Activated CD4-positive, CD25-positive, alpha-beta regulatory T cell treated with anti-CD3 and anti-CD28 coated beads, Interleukin-2, amount 50 U/mL, for 72 hours (primary cell): ENCODE data around the gene MSANTD1.

Experiments used
- DNase-seq: peaks from one replicate; pipeline ENCODE4 v3.0.0; 2021

The MSANTD1 gene

GRCh38 chr4:3267576-3268394 is 18.8 kb downstream of the MSANTD1 start:
- no peak for DNase-seq

- DNase-seq = no peak
Measured at GRCh38 chr4:3268395-3269104, 19.6 kb downstream of the MSANTD1 start.

DNA sequence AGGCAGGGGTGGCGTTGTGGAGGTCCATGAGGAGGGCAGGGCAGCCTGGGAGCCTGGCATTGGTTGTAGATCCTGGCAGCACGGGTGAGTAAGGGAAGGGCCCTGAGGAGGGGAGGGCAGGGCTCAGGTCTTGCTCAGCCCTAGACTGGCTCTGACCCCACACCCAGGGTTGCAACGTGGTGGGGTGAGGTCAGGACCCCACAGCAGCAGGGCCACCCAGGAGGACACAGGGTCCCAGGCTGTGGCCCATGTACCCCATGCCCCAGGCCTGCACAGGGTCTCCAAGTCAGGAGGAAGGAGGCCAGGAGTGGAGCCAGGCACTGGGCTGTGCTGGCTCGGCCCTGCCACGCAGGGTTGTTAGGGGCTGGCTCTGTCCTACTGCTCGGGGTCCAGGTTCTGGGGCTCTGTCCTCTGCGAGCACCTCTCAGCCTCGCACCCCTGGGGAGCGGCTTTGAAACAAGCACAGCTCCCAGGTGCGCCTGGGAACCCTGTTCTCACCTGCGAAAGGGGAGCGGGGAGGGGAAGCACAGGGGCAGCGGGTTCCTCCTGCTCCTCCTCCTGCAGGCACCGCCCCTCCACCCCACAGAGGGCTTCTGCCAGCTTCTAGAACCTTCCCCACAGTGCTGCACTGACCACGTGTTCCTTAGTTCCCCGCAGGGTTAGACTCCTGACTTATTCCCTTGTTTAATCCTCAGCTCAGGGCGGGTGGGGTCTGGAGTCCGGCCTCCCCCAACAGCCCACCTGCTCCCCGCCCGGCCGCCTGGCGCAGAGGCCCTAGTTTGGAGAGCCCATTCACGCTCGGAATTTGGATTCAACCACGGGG is 20.4 kb downstream of the MSANTD1 start:
- no peak for DNase-seq

DNA sequence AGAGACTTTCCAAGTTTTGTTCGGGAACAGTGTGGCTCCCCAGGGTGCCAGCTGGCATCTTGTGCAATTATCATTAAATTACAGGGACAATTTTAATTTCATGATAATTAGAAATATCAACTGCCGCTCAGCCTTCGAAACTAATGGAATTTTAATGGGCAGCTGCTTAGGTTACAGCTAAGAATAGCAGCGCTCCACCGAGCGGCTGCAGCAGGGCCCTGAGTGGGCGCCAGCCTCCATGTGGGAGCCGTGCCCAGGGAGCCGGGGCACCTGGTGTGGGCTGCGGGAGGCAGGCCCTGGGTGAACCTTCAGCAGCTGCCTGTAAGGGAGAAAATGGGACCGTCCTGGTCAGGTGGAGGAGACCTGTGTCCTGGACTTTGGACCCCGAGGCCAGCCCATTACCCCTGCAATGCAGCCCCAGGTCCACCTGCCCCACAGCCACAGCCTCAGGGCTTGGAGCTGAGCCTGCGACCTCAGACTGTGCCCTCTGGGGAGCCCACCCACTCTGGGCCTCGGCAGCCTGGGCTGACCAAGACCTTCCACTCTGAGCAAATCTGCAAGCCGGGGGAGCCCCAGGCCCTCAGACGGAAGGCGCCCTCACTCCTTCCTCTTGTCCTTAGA is 21.1 kb downstream of the MSANTD1 start:
- no peak for DNase-seq

- DNase-seq = no peak
Measured at GRCh38 chr4:3271131-3271530, 22.2 kb downstream of the MSANTD1 start.

GRCh38 chr4:3276986-3277385 is 28.0 kb downstream of the MSANTD1 start:
- no peak for DNase-seq

GRCh38 chr4:3280466-3280865 is 31.5 kb downstream of the MSANTD1 start:
- DNase-seq = no peak

DNA sequence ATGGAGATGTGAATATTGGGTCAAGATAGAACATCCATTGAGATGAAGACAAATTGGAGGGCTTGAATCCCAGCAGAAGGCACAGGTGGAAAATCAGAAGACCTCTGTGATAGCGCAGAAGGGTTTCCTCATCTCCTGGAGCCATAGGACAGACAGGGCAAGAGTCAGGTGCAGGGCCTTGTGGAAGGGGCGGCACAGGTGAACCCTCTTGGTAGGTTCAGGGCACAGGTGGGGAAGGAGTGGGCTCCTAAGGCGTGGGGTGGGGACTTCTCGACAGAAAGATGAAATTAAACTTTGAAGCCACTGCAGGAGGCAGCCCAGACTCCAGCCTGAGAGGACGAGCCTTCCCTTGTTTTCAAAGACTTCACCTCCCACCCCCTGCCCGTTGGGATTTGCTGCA is 34.5 kb downstream of the MSANTD1 start:
- DNase-seq = no peak

GRCh38 chr4:3283916-3284315 is 35.0 kb downstream of the MSANTD1 start:
- DNase-seq = no peak

DNA sequence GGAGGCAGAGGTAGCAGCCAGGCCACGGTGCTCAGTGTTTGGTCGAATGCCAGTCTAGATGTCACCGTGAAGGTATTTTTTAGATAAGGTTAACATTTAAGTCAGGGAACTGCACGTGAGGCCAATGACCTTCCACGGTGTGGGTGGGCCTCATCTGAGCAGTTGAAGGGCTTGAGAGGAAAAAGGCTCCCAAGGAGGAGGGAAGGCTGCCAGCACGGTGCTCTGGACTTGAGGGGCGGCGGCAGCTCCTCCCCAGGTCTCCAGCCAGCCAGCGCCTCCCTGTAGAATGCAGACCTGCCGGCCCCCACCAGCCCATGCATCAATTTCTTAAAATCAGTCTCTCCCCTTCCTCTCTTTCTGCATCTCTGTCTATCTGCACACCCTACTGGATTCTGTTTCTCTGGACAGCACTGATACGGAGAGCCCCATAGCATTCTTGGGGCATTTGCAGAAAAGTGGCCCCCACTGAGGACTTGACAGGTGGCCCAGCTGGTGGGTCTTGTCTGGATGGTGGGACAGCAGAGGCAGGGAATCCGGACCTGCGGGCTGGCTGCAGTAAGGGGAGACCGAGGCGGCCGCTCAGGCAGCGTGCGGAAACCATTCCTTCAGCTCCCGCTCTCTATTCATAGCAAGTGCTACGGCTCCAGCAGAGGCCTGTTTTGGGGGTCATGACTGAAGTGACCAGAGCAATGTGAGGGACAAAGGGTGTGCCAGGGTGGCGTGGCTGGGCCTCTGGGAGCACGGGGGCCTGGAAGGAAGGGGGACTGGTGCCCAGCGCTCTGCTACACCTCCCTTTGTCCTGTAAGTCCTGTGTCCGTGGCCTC is 36.0 kb downstream of the MSANTD1 start:
- DNase-seq = no peak

DNA sequence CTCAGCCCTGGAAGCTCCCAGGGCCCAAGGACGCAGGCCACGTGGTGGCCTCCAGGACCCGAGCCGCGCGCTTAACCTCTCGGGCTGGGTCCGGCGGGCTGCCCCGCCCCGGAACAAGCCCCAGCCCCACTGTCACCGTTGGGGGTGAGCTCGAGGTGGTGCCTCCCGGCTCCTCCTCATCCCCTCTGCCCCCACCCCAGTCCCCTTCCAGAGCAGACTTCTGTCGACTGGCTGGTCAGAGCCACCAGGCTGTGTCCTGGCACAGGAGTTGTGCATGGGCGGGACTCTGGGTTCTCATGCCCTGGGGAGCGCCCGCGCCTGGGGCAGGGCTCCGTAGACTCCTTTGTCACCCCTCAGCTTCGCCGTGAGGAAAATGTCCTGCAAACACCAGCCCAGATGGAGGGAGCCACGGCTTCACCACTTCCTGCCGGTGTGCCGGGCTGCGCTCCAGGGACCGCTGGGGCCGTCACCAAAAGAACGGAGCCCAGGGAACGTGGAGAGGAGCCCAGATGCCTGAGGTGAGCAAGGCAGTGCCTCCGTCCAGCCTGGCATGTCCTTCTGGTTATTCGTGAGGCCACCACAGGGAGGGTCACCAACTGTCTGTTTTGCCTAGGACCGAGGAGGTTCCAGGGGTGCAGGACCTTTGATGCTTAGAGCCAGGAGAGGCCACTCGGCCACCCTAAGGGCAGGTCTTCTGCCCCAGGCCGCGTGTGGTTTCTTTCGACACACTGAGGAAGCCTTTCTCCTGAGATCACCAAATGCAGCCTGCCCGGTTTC is 36.8 kb downstream of the MSANTD1 start:
- DNase-seq = no peak

DNA sequence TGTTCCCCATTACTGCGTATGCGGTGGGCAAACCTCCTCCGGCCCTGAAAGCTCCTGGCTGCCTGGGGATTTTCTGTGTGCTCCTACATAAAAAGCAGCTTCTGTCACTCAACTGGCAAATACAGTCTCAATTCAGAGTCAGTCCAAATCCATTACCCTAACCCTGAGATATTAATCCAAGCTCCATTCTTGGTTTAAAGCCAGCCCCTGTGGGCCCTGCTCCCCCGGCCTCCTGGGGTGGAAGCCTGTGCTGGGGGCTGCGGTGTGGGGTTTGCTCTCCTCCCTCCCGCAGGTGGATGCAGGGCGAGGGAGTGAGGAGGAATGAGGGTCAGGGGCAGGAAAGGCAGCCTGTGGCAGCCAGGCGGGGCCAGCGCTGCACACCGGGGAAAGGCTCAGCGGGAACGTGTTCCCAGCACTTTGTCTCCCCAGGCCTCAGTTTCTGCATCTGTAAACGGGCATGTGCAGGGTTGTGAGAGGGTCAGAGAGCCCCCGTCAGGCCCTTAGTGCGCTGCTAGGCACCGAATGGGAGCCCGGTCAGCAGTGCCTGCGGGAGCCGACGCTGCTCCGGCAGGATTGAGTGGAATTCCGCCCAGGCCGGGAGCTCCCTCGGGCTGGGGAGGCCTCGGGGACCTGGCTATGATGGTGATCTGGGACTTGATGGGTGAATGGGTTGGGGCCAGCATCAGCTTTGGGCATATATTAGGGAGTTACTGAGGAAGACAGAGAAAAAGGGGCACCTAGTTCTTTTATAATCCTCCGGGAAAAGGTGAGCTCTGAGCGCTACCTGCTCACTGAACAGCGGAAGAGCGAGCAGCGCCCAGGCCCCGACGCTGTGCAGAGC is 37.6 kb downstream of the MSANTD1 start:
- DNase-seq = no peak

GRCh38 chr4:3287271-3287971 is 38.5 kb downstream of the MSANTD1 start:
- no peak for DNase-seq

DNA sequence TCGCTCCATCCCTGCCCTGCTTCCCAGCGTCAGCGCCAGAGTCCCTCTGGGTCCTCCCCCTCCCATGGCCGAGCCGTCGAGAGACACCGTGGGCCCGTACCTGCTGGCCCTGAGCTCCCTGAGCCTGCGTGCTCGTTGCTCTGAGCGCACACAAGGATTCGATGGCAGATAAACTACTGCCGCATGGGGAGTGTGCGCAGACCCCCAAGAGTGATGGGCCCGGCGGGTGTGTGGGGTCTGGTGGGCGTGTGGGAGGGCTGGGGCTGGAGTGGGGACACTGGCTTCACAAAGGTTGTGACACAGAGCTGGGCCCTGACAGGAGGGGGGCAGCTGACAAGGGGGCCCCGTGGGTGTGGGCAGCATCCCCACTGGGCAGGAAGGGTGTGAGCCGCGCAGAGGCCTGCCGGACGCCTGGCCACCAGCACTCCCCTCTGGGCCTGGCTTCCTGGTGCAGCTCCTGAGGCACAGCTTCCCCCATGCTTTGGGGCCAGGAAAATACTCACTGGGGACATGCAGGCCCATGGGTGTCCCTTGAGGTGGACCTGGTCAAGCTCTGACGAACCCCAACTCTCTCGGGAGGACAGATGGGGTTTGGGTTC is 39.1 kb downstream of the MSANTD1 start:
- DNase-seq = no peak

DNA sequence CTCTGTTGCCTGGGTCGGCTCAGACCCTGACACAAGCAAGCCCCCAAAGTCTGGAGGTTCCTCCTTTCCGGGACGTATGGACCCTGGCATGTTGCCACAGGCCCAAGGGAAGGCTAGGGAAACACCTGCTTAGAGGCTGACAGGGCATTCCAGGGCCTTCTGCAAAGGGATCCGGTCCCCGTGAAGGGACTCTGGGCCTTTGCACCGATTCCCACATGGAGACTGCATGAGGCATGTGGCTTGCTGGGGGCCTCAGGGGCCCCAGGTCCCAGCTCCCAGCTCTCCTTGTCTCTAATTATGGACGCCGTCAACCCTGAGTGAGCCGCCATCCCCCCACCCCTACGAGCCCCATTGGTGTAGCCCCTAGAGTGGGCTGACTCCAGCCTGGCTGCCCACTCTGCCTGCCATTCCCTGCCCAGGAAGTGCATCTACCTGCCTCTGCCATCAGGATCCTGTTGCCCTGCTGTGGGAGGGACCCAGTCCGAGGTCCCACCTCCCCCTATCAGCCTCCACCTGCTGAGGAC is 39.7 kb downstream of the MSANTD1 start:
- no peak for DNase-seq

DNA sequence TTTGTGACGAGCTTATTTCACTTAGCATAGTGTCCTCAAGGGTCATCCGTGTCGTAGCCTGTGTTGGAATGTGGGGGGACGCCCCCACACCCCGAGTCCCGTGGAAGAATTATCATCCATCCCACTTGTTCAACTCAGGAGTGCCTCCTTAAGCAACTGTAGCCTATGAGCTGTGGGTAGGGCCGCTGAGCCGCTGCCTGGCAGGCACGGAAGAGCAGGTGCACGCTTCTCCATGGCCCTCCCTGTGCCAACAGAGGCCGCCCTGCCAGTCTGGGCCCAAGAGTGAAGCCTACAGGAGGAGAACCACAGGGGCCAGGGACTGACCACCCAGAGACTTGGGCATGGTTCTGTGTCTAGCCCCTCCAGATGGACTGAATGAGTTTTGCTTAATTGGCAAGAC is 41.5 kb downstream of the MSANTD1 start:
- DNase-seq = no peak

DNA sequence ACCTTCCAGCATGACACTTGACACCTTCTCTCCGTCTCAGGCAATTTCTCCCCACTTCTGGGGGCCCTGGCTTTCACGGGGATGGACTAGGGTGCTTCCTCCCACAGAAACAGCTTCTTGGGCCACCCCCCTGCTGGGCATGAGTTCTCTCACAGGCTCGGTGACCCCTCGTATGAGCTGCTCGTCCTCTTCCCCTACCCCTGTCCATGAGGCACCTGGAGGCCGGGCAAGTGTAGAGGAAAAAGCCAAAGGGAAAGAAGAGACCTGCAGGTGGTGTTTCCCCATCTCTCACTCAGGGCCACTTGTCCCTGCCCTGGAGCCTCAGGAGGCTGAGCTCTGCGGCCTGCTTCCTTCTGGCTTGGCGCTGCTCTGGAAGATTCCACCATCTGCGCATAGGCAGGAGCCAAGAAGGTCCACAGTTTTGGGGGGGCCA is 41.9 kb downstream of the MSANTD1 start:
- DNase-seq = no peak

GRCh38 chr4:3291411-3291968 is 42.5 kb downstream of the MSANTD1 start:
- DNase-seq = no peak
